Measurements from ENCODE around the gene WDR7.
A peak's percentile ranks its signal among the peaks of the same experiment; 100 is the strongest.

WDR7 gene

GRCh38 chr18:56658261-56658660, 7.1 kb downstream of the WDR7 start:
- no peak for DNase-seq

DNA sequence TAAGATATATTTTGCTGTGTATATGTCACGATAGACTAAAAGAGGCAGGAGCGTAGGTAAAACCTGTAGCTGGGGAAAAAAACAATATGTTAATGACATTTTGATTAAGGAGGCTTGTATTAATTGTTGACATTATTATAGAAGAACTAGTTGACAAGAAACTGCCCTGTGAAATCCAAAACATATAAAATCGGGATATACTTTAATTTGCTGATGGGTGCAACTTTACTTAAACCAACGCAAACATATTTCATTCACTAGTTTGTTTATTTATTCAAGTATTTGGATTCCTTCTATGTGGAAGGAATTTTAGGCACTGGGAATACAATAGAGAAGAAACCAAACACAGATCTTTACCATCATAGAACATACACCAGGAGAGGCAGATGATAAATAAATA, 8.0 kb downstream of the WDR7 start:
- no peak for DNase-seq

GRCh38 chr18:56660655-56661054, 9.5 kb downstream of the WDR7 start:
- no peak for DNase-seq

DNA sequence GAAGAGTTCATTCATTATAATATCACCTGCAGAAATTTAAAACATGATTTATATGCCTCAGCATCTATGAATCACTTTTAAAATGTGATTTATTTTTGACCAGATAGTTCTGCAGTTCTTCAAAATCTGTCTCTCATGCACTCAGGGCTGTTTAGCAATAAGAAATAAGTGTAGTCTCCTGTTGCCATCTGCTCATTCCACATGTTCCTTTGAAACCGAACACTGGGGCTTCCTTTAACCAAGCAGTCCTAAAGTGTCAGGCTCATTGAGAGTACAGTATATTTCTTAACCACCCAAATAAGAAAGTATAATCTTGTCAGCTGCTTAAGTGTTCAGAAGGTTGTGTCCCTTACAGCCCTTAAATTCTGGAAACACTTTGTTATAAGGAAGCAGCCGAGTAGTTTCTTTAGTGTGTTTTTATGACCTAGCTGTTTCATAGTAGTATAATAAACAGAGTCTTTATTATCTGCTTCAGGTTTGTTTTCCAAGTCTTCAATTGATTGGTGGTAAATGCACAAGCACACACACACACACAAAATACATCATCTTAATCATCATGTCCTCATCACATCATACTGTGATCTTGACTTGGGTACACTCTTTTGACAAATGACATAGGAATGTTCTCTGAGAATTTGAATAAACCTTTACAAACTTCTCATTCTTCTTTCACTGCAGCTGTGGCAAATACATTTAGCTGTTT, 10.4 kb downstream of the WDR7 start:
- DNase-seq: no peak

DNA sequence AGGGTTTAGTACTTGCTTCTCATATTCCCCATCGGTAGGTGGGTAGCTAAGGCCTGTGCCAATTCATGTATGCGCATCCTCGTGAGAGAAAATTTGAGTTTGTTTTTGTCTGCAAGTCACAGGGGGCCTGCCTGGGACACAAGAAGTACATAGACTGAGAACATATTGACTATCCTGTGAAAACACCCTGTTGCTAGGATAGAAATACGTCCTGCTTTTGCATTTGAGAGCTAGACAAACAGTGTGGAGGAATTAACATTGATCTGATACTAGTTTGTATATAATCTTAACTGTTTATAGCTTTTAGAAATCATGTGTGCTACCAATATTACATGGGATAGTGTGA, 10.9 kb downstream of the WDR7 start:
- no peak for DNase-seq

DNA sequence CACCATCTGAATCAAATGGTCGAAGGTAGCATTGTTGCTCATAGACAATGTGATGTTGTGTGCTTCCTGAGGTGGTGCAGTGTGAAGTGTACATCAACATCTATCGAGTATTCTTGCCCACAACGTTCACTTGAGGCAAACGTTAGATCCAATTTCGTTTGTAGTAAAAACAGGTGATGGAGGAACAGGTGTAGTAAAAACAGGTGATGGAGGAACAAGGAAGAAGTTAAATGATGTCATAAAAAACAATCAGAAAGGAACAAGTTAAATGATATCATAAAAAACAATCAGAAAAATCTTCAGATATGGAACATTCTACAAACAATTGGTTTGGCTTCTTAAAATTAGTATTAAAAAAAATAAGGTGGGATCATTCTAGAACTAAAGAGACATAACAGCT, 11.3 kb downstream of the WDR7 start:
- no peak for DNase-seq

GRCh38 chr18:56662902-56663301, 11.7 kb downstream of the WDR7 start:
- no peak for DNase-seq

GRCh38 chr18:56672391-56672790, 21.2 kb downstream of the WDR7 start:
- no peak for DNase-seq

DNA sequence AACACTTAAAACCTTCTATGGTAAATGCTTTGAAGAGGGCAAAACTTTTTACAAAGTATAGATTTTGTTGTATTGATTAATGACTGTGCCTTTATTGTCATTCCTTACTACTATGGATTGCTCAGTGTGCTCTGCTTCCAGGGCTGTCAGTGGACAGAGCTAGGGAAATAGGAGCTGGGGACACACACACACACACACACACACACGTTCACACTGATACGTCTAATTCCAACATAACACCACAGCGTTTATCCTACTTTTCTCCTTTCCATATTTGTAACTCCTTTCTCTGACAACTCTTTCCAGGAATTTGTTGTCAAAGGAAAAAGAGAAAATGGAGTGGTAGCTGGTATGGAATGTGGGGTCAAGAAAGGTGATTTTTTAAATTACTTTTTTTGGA, 21.8 kb downstream of the WDR7 start:
- DNase-seq: no peak

GRCh38 chr18:56676639-56677038, 25.5 kb downstream of the WDR7 start:
- no peak for DNase-seq

- DNase-seq: no peak
Measured at GRCh38 chr18:56678836-56679565, 27.8 kb downstream of the WDR7 start.

DNA sequence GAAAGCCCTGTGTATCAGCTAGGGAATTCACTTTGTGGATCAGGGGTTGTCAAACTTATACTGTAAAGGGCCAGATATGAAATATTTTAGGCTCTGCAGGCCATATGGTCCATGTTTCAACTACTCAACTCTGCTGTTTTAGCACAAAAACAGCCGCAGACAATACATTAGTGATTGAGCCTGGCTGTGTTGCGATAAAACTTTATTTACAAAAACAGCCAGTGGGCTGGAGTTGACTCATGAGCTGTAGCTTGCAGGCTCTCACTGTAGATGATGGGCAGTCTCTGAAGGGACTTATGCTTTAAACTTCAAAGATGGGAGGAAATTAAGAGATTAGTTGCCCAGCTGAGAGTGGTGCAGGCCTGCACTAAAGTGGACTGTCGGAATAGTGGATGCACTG, 33.1 kb downstream of the WDR7 start:
- DNase-seq: no peak

DNA sequence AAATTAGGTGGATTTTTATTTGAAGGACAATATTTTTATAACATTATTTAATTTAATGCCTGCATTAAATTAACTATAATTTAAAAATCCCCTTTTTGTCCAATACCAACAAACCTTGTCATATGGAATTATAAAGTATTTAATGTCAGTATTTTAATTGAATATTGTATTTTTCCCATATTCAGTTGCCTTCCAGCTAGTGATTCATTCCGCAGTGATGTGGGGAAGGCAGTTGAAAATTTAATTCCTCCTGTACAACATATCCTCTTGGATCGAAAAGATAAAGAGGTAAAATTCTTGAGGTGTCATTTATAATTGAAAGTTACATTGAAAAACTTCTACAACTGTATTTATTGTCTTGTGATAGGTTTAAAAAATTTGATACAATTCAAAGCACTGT, 40.4 kb downstream of the WDR7 start:
- DNase-seq: no peak

GRCh38 chr18:56696966-56697365, 45.8 kb downstream of the WDR7 start:
- no peak for DNase-seq

- peak in 1 of 2 experiments; percentile 12 for DNase-seq
Measured at GRCh38 chr18:56702946-56703345, 51.8 kb downstream of the WDR7 start.

DNA sequence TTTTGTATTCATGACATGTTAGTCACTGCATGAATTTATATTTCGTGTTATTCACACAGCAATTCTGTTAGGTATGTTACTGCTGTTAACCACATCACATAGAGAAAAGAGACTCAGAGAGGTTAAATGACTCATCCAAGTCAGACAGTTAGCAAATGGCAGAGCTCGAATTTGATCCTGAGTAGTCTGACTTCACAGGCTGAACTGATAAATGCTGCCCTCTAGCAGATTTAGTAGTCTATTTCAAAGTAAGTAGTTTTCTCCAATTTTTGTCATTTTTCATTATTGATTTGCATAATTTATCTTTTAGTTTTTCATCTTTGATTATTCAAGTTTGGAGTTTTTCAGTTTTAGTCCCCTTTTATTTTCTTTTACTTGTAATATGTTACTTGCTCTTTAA, 58.3 kb downstream of the WDR7 start:
- DNase-seq: peak; percentile 11 to 60

- DNase-seq: no peak
Measured at GRCh38 chr18:56711708-56712445, 60.7 kb downstream of the WDR7 start.

DNA sequence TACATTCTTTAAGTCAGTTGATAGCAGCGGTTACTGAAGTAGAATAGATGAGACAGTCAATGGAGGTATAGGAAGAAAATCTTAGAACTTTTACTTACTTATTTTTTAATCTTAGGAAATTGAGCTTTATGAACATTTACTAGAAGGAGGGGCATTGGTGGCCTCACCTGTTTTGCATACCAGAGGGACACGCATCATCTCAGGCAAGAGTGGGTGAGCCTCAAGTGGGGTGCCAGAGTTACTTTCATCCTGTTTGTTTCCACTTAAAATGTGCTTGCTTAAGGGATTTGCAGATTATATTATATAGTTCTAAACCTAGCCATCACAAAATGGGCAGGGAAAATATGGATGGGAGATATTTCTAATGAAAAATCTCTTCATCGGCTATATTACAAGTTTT, 61.6 kb downstream of the WDR7 start:
- no peak for DNase-seq

DNA sequence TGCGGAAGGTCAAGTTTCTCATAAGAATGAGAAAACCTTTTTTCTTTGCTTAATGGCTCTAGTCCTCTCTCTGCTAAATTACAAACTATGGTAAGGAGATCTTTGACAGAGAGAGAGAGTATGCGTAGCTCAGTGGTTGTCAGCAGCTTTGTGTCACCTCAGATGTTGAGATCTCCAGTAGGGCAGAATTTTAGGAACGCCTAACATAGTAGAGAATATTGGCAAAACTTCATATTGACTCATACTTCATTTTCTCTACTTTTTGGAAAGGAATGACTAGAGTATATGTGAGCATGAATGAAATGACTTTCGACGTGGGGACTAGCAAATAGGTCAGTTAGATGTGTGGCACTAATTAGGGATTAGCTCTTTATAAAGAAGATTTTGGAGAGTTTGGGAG, 64.0 kb downstream of the WDR7 start:
- DNase-seq: no peak

DNA sequence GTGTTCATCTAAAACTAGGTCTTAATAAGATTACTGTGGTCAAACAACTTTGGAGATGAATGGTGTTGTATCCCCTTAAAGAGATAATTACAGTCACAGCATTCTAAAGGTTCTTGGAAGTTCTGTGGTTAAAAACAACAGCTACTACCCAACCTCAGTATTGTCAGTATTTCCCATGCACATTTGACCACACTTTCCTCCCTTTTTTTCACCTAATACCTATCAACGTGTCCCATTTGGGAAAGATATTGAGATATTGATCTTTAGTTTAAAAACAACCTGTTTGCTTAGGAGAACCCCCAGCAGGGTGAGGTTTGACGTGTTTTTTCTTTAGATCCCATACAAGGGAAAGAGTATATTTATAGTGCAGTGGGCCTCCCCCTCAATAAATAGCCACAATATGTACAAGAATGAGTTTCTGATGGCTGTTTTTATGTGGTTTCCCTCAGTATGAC, 65.6 kb downstream of the WDR7 start:
- DNase-seq: no peak

GRCh38 chr18:56721031-56721430, 69.9 kb downstream of the WDR7 start:
- DNase-seq: no peak

DNA sequence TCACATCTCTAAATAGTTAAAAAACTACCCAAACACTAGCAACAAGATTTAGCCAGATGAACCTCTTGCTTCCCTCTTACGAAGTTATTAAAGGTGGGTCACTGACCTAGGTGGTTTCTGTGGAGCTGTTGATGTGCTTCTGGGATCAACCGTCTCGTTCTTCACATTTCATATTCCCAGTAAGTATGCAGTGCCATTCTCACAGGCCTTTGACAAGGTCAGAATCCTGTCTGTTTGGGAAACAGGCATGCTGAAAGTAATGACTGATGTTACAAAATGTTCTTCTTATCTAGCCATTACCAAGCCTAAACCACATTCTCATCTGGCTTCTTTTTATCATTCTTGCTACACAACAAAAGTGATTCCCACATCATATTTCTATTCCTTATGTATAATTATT, 70.3 kb downstream of the WDR7 start:
- DNase-seq: no peak

DNA sequence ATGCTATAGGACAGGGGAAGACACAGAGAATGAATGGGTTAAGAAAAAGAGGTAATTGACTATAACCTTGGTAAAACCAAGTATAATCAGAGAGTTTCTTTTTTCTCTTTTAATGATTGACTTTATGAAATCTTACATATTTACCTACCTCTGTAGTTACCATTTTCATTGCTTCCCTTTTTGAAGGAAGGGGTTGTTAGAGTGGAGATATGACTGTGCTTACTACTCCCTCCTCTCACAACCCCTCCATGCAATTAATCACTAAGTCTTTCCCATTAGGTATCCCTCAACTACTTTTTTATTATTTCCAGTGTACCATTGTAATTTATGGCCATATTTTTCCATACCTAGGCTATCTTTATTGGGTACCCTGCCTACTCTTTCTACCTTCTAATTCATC, 71.4 kb downstream of the WDR7 start:
- DNase-seq: no peak

DNA sequence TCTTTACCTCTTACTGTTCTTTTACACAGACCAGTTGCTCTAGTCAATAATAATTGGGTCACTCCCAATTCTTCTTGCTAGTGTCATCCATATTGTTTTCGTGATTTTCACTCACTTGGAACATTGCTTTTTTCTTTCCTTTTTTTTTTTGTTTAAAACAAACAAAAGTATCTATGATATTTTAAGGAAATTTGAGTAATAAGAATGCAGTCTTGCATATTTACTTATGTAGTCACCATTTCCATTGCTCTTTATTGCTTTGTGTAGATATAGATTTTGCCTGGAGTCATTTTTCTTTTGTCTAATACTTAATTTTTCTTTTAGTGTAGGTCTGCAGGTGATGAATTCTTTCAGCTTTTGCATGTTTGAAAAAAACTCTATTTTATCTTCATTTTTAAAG, 71.9 kb downstream of the WDR7 start:
- no peak for DNase-seq
